Suprapubic skin (tissue), 3 donors: ENCODE data around the gene TBC1D8.

Experiments used
- CTCF ChIP-seq, 2 donors: fragments of 200-600 bp in 1 of 2; fragments of 450-650 bp in 1 of 2; sonication (generic) in 1 of 2; IDR thresholded peaks; one replicate each; pipeline ENCODE4 v1.5.1; 2016 to 2019; ENCODE audit warnings: antibody characterized with exemption in 2 of 2, mild to moderate bottlenecking in 1 of 2, moderate library complexity in 1 of 2
- POLR2A ChIP-seq, 2 donors: fragments of 450-650 bp; IDR thresholded peaks; one replicate each; pipeline ENCODE4 v1.6.1; 2017; ENCODE audit warnings: antibody characterized with exemption in 2 of 2, mild to moderate bottlenecking in 2 of 2, moderate library complexity in 2 of 2

- no peak for TF ChIP-seq POLR2A (IDR thresholded peaks at IDR 0.05)
- no peak for TF ChIP-seq CTCF (IDR thresholded peaks at IDR 0.05)
These were observed 36.4 kb downstream of the TBC1D8 start for GRCh38 chr2:101114815-101115214.
